Body of pancreas (tissue), 4 donors: Measurements from ENCODE around the gene GDF7. TPM values are rescaled to one million over a fixed set of nuclear protein-coding genes. Genes with fewer than 3 reads are reported as not detected.

ENCODE experiments used
- ATAC-seq: fragments of 150-250 bp; one replicate; pipeline ENCODE4 v1.9.1; 2016
- DNase-seq, 4 donors: peaks; one replicate each; pipeline ENCODE4 v3.0.0-alpha.2; 2019
- H3K27ac ChIP-seq, 4 donors: fragments of 200-600 bp; sonication (generic); 1 replicate in 3 of 4; 2 replicates in 1 of 4; pipeline versions ENCODE4 v1.5.1 to v1.6.1; 2016 to 2019; ENCODE audit warnings: mild to moderate bottlenecking in 1 of 4, mixed read lengths in 1 of 4, moderate library complexity in 1 of 4
- H3K27me3 ChIP-seq, 2 donors: fragments of 200-600 bp; sonication (generic); one replicate each; pipeline ENCODE4 v1.6.0; 2016; ENCODE audit warnings: mild to moderate bottlenecking in 1 of 2
- H3K36me3 ChIP-seq, 2 donors: fragments of 200-600 bp; sonication (generic); replicated peaks in 1 of 2; 2 replicates each; pipeline ENCODE4 v1.5.1; 2016; ENCODE audit warnings: low read depth in 2 of 2; ENCODE audit not compliant: insufficient read depth in 1 of 2
- H3K4me1 ChIP-seq: fragments of 200-600 bp; sonication (generic); one replicate; pipeline ENCODE4 v1.6.0; 2016
- H3K4me3 ChIP-seq, 2 donors: fragments of 200-600 bp; sonication (generic); 1 replicate in 1 of 2; 2 replicates in 1 of 2; pipeline ENCODE4 v1.5.1; 2016 to 2019
- H3K9me3 ChIP-seq, 3 donors: fragments of 200-600 bp; sonication (generic); 1 replicate in 2 of 3; 2 replicates in 1 of 3; pipeline ENCODE4 v1.5.1; 2016
- POLR2A ChIP-seq, 3 donors: fragments of 450-650 bp; IDR thresholded peaks; one replicate each; pipeline ENCODE4 v1.6.1; 2016; ENCODE audit warnings: antibody characterized with exemption in 3 of 3, mild to moderate bottlenecking in 2 of 3
- WGBS, 2 donors: methylation state at CpG; one replicate each; pipeline ENCODE4 v1.1.5; 2017; 5-methylcytosine and 5-hydroxymethylcytosine counted together
- intact Hi-C: fragments of 100-400 bp; cut with DNase I; formaldehyde crosslinking; loops from one replicate; pipeline ENCODE4 v1.15.1; 2023
- total RNA-seq, 2 donors: library from RNA; depleted of rRNA; stranded (reverse); fragments of >200 nt; gene quantifications; one replicate each; pipeline ENCODE4 v1.1.0, GENCODE V29; 2016
- TF ChIP-seq, protein P1 (sequence below), 7 experiments: fragments of 450-650 bp in 4 of 7; fragments of 200-600 bp in 3 of 7; sonication (generic) in 3 of 7; IDR thresholded peaks; one replicate each; pipeline ENCODE4 v1.5.1; 2016 to 2019; ENCODE audit warnings: antibody characterized with exemption in 7 of 7

GDF7 gene
- total RNA-seq, 2 donors from 2014 or later: 2.0 to 7.3 TPM

DNA sequence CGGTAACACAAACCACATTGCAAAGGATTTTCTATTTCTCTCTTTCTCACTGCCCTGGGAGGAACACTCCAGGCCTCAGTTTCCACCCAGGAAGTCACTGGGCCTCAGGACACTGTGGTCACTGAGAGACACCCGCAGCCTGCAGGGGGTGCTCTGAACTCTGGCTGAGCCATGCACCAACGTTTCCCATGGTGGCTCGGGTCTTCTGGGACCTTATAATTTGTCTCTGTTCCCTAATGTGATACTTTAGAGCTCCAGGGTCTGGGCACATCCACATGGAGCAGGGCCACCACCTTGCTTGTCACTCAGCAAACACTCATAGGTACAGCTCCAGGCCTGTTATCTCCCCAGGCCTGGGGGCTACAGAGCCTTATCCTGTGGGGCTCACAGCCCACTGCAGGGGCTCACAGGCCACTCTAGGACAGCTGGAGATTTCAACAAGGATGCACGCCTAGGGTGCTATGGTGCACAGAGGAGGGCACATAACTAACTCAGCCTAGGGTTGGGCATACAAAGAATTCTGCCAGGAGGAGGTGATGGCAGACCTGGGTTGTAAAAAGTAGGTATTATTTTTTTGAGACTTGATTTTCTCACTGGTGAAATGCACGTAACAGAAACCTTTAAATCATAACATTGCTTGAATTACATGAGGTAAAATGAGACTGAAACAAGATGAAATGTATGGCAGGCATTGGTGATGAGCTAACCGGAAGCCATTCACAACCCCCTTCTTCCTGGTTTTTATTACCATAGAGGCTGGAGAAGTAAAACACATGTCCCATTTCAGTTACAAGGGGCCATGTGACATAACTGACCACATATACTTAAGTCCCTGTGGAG, 13.0 kb upstream of the GDF7 start:
- DNase-seq: no peak
- Histone ChIP-seq H3K27me3 (no peaks in the 10 kb centered on the region), H3K4me1 (peaks cover 24% of the 10 kb centered on the region), H3K4me3 (no peak overlapping the region), H3K27ac (no peak overlapping the region), H3K36me3 (no peaks in the 10 kb centered on the region), H3K9me3 (no peaks in the 10 kb centered on the region)
- TF ChIP-seq, protein P1, sequence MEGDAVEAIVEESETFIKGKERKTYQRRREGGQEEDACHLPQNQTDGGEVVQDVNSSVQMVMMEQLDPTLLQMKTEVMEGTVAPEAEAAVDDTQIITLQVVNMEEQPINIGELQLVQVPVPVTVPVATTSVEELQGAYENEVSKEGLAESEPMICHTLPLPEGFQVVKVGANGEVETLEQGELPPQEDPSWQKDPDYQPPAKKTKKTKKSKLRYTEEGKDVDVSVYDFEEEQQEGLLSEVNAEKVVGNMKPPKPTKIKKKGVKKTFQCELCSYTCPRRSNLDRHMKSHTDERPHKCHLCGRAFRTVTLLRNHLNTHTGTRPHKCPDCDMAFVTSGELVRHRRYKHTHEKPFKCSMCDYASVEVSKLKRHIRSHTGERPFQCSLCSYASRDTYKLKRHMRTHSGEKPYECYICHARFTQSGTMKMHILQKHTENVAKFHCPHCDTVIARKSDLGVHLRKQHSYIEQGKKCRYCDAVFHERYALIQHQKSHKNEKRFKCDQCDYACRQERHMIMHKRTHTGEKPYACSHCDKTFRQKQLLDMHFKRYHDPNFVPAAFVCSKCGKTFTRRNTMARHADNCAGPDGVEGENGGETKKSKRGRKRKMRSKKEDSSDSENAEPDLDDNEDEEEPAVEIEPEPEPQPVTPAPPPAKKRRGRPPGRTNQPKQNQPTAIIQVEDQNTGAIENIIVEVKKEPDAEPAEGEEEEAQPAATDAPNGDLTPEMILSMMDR (IDR thresholded peaks at IDR 0.05): no peak
- TF ChIP-seq POLR2A (IDR thresholded peaks at IDR 0.05): no peak
- ATAC-seq: no peak
- intact Hi-C loops: no loop called here
- 79 to 83% methylated on average over 6 to 7 of the region's 7 CpGs for WGBS, 2 donors

DNA sequence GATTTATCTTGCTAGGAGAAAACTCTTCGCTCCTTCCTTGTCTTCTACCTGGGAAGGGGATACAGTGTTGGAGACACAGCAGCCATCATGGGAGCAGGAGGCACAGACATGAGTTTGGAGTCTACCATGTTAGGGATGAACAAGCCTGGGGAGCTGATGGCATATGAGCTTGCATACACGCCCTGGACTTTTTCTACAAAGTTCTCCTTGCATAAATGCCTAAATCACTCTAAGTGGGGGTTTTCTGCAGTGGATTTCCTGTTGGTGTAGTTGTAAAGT, 12.5 kb upstream of the GDF7 start:
- H3K9me3 ChIP-seq: no peaks in the 10 kb centered on the region
- DNase-seq (no peak), ATAC-seq (no peak)
- WGBS, 2 donors: 77 to 78% methylated on average over 2 of the region's 2 CpGs
- TF ChIP-seq POLR2A (IDR thresholded peaks at IDR 0.05): no peak
- TF ChIP-seq, protein P1 (IDR thresholded peaks at IDR 0.05): no peak
- H3K4me3 ChIP-seq: no peak overlapping the region
- H3K27ac ChIP-seq: no peak overlapping the region
- H3K36me3 ChIP-seq: no peaks in the 10 kb centered on the region
- H3K4me1 ChIP-seq: peaks cover 18% of the 10 kb centered on the region
- intact Hi-C loops: no loop called here
- no peaks in the 10 kb centered on the region for H3K27me3 ChIP-seq

DNA sequence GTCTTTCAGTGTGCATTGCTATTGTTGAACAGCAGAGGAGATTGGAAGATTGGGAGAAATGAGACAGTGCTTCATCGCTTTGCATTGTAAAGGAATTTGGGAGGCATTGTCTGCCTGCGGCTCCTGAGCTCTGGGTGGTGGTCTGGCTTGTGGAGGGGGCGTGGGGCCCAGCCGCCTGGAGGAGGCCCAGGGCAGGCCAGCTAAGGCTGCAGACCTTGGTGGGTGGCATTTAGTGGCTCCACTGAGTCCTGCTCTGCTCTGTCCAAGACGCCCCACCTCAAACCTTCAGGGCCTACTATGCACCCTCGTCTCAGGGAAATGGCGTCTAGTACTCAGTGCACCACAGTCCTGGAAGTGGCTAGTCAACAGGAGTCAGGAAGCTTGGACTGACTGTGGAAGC, 10.4 kb upstream of the GDF7 start:
- TF ChIP-seq POLR2A (IDR thresholded peaks at IDR 0.05): no peak
- TF ChIP-seq, protein P1 (IDR thresholded peaks at IDR 0.05): no peak
- DNase-seq (no peak), ATAC-seq (no peak)
- H3K4me1 ChIP-seq: peaks cover 5% of the 10 kb centered on the region
- no peaks in the 10 kb centered on the region for H3K36me3 ChIP-seq
- WGBS, 2 donors: 82 to 86% methylated on average over 7 of the region's 7 CpGs
- H3K27ac ChIP-seq: no peak overlapping the region
- no peaks in the 10 kb centered on the region for H3K9me3 ChIP-seq
- intact Hi-C loops: no loop called here
- no peak overlapping the region for H3K4me3 ChIP-seq
- H3K27me3 ChIP-seq: no peaks in the 10 kb centered on the region

DNA sequence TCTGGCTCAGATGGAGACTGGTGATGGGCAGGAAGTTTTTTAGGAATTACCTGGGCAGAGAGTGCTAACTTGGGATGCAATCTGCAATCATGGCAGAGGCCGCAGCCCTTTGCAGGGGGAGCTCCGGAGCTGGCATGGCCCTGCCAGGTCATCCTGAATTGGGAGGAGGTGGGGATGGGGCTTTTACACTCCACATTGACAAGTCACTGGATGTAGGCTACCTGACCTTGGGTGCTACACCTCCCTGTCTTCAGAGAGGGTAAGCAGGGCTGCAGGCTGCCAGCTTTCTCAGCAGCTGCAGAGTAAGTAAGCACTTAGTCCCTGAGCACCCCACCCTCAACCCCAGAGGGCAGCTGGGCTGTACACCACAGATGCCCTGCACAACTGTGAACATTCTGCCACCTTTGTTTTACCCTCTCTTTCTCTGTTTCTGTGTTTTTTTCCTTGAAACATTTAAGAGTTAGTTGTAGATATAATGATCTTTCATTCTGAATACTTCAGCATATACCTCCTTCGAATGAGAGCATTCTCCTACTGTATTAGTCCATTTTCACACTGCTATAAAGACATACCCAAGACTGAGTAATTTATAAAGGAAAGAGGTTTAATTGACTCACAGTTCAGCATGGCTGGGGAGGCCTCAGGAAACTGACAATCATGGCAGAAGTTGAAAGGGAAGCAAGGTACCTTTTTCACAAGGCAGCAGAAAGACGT, 9.3 kb upstream of the GDF7 start:
- no peak overlapping the region for H3K27ac ChIP-seq
- no peak for DNase-seq
- no peaks in the 10 kb centered on the region for H3K9me3 ChIP-seq
- H3K4me3 ChIP-seq: no peak overlapping the region
- TF ChIP-seq, protein P1 (IDR thresholded peaks at IDR 0.05): no peak
- TF ChIP-seq POLR2A (IDR thresholded peaks at IDR 0.05): no peak
- intact Hi-C loops: no loop called here
- no peak for ATAC-seq
- H3K36me3 ChIP-seq: no peaks in the 10 kb centered on the region
- peaks cover 4% of the 10 kb centered on the region for H3K4me1 ChIP-seq
- 71 to 81% methylated on average over 4 of the region's 4 CpGs for WGBS, 2 donors
- no peaks in the 10 kb centered on the region for H3K27me3 ChIP-seq
